NB4 (cell line): ENCODE results near the gene NPAS3.

ENCODE experiments used
- DNase-seq: peaks from one replicate; pipeline ENCODE4 v3.0.0; 2010; ENCODE audit warnings: low read depth
- H3K4me3 ChIP-seq: one replicate; pipeline ENCODE4 v1.5.1; 2011; ENCODE audit warnings: mild to moderate bottlenecking, low read depth, low read length, moderate library complexity
- CTCF ChIP-seq: IDR thresholded peaks from one replicate; pipeline ENCODE4 v1.5.1; 2012; ENCODE audit warnings: low read depth, low read length
- MYC ChIP-seq: IDR thresholded peaks from 2 replicates; pipeline ENCODE4 v1.6.1; 2011; ENCODE audit warnings: low read depth, low read length
- POLR2A ChIP-seq: IDR thresholded peaks from 2 replicates; pipeline ENCODE4 v1.6.1; 2011; ENCODE audit warnings: mild to moderate bottlenecking; ENCODE audit not compliant: insufficient read length; ENCODE audit errors: extremely low read depth
- TF ChIP-seq, protein P1 (sequence below): IDR thresholded peaks from 2 replicates; pipeline ENCODE4 v1.6.1; 2011; ENCODE audit warnings: low read depth, low read length

The NPAS3 gene

GRCh38 chr14:33323979-33324378 is 385.3 kb downstream of the NPAS3 start:
- no peak for TF ChIP-seq MYC
- no peak for DNase-seq
- no peak overlapping the region for H3K4me3 ChIP-seq

DNA sequence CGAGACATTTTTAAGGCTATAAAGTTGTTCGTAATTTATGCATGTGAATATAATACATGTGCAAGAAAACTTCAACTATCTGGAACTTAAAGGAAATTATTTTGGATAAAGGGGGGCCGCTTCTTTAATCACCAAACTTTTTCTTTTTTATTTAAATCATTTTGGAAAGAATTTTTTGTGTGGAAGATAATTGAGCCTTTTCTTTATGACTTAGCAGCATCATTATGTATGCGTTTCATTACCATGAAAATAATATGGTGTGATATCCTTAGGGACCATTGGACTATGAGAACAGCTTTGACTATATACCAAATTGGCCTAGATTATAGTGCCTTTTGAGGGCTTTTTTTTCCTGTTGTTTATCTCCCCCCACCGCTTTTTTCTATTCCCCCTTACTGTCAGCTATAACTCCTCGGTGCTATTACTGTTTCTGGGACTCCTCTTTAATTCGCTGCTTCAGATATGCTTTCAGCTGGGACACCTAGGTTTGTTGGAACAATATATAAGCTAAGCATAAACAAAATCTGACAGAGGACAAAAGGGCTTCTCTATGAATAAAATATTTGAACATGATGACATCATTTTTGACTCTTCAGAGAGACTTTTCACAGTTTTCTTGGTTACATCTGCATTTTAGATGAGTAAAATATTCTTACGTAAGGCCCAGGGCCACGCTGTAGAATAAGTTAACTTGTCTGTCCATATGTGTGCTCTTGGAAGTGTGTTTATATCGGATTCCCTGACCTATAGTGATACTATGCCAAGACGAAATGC is 392.7 kb downstream of the NPAS3 start:
- no peak for DNase-seq
- TF ChIP-seq MYC, result no peak
- no peak for TF ChIP-seq POLR2A
- no peak for TF ChIP-seq CTCF
- TF ChIP-seq, protein P1, sequence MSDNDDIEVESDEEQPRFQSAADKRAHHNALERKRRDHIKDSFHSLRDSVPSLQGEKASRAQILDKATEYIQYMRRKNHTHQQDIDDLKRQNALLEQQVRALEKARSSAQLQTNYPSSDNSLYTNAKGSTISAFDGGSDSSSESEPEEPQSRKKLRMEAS, result no peak

DNA sequence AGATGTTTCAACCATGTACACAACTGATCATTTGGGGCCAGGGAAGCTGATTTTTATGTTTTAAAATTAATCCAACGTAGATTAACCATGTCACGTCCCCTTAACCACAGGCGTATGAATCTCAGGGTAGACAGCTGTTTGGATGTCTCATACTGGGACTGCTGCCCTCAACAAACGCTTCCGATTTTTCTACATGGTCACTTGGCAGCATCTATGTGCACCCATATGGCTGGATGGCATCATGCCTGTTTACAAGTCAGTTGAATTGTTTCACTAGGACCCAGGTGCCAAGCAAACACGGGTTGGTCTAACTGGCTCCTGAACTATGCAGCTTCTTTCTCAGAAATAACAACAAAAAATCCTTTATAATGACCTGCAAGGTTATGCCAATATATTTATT is 393.8 kb downstream of the NPAS3 start:
- TF ChIP-seq POLR2A (no peak), MYC (no peak), CTCF (no peak)
- TF ChIP-seq, protein P1, result no peak
- DNase-seq, result no peak
- H3K4me3 ChIP-seq, result no peak overlapping the region

More for the DNA sequence above, 392.7 kb downstream of the NPAS3 start:
- H3K4me3 ChIP-seq, result no peak overlapping the region

- no peak overlapping the region for H3K4me3 ChIP-seq
- TF ChIP-seq, protein P1, result no peak
- TF ChIP-seq MYC (no peak), POLR2A (no peak), CTCF (no peak)
- DNase-seq, result no peak
Observed at GRCh38 chr14:33335366-33335765, 396.7 kb downstream of the NPAS3 start.

- no peak for TF ChIP-seq MYC
- no peak for TF ChIP-seq POLR2A
- TF ChIP-seq CTCF, result no peak
- TF ChIP-seq, protein P1, result no peak
- DNase-seq, result no peak
- H3K4me3 ChIP-seq, result no peak overlapping the region
Observed at GRCh38 chr14:33342299-33342974, 403.8 kb downstream of the NPAS3 start.

DNA sequence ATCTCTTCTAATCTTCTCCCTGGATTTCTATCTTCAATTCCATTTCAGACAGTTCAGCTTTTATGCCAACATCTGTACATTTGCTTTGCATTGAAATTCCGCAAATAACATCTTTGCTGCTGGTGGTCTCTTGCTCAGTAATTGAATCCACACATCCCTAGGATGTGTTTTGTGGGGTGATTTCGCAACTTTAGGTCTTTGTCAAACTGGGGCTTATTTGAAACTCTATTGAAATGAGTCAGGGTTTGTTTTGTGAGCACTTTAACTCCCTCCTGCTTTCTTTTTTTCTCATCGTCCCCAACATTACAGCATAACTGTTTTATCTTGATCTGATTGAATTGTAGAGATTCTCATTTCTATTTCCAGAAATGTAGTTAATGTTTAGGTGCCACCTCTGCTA is 404.3 kb downstream of the NPAS3 start:
- DNase-seq, result no peak
- no peak for TF ChIP-seq MYC
- H3K4me3 ChIP-seq, result no peak overlapping the region
